Caco-2 (cell line): Measurements from ENCODE around the gene MBD5. TPM values are rescaled to one million over a fixed set of nuclear protein-coding genes. Genes with fewer than 3 reads are reported as not detected.
A peak's percentile ranks its signal among the peaks of the same experiment; 100 is the strongest.

Source experiments
- BruUV-seq: library from RNA; stranded (reverse); fragments of 400-500 nt; replicated peaks from 2 replicates; lab custom pipeline; 2021; lab: Mats Ljungman, UMichigan
- CTCF ChIA-PET: fragments of 300-600 bp; sonication (Branson Sonifier 250); formaldehyde crosslinking; loops from one replicate; lab custom pipeline; 2022; ENCODE audit warnings: antibody characterized with exemption; lab: Charles Lee
- POLR2A ChIA-PET: fragments of 300-600 bp; sonication (Branson Sonifier 250); formaldehyde crosslinking; loops from one replicate; lab custom pipeline; 2022; ENCODE audit warnings: antibody characterized with exemption; lab: Charles Lee
- DNase-seq, 2 experiments: peaks; one replicate each; pipeline versions ENCODE4 v3.0.0 to v3.0.0-alpha.2; 2020 to 2022
- H3K27me3 ChIP-seq: replicated peaks from 2 replicates; pipeline ENCODE4 v1.6.0; 2011; ENCODE audit warnings: low read length; ENCODE audit not compliant: control insufficient read depth, insufficient read depth
- H3K36me3 ChIP-seq: 2 replicates; pipeline ENCODE4 v1.5.1; 2011; ENCODE audit warnings: low read length; ENCODE audit not compliant: control insufficient read depth, insufficient read depth
- H3K4me1 ChIP-seq: fragments of 250-450 bp; sonication (Bioruptor Pico); 2 replicates; pipeline ENCODE4 v1.5.1; 2020; ENCODE audit warnings: mild to moderate bottlenecking
- H3K4me3 ChIP-seq: 2 replicates; pipeline ENCODE4 v1.5.1; 2011; ENCODE audit warnings: low read depth, mild to moderate bottlenecking, control low read depth, low read length
- H3K9me3 ChIP-seq: fragments of 250-450 bp; sonication (Bioruptor Pico); 2 replicates; pipeline ENCODE4 v1.5.1; 2020; ENCODE audit warnings: mild to moderate bottlenecking, moderate library complexity
- H3K27ac Mint-ChIP-seq: one replicate; pipeline ENCODE4 v1.8.0; 2022; ENCODE audit warnings: mixed read lengths; ENCODE audit not compliant: unreplicated experiment
- H3K27me3 Mint-ChIP-seq: one replicate; pipeline ENCODE4 v1.8.0; 2022; ENCODE audit warnings: mixed read lengths; ENCODE audit not compliant: insufficient read depth, unreplicated experiment
- H3K36me3 Mint-ChIP-seq: one replicate; pipeline ENCODE4 v1.8.0; 2022; ENCODE audit warnings: mild to moderate bottlenecking, mixed read lengths; ENCODE audit not compliant: insufficient read depth, unreplicated experiment
- H3K4me1 Mint-ChIP-seq: one replicate; pipeline ENCODE4 v1.8.0; 2022; ENCODE audit warnings: low read depth, mixed read lengths; ENCODE audit not compliant: unreplicated experiment
- H3K4me3 Mint-ChIP-seq: one replicate; pipeline ENCODE4 v1.8.0; 2022; ENCODE audit warnings: mild to moderate bottlenecking, moderate library complexity, mixed read lengths; ENCODE audit not compliant: unreplicated experiment
- H3K9me3 Mint-ChIP-seq: one replicate; pipeline ENCODE4 v1.8.0; 2022; ENCODE audit warnings: mixed read lengths; ENCODE audit not compliant: unreplicated experiment
- intact Hi-C: fragments of 100-400 bp; cut with micrococcal nuclease; formaldehyde crosslinking; loops from one replicate; pipeline ENCODE4 v1.10.0; 2022; ENCODE audit not compliant: unreplicated experiment
- total RNA-seq: library from RNA; stranded (reverse); gene quantifications from 2 replicates; pipeline ENCODE4 v1.2.3, GENCODE V29; 2022
- TF ChIP-seq, protein P1 (sequence below), 2 experiments: fragments of 200-600 bp in 1 of 2; IDR thresholded peaks; 1 replicate in 1 of 2; 2 replicates in 1 of 2; pipeline versions ENCODE4 v1.5.1 to v1.8.0; 2011 to 2022; ENCODE audit warnings: antibody characterized with exemption in 1 of 2, control low read depth in 1 of 2, inconsistent platforms in 1 of 2, low read depth in 1 of 2, low read length in 1 of 2, mild to moderate bottlenecking in 1 of 2, moderate library complexity in 1 of 2; ENCODE audit not compliant: insufficient read depth in 1 of 2, severe bottlenecking in 1 of 2, unreplicated experiment in 1 of 2

Gene MBD5
- total RNA-seq, 1 experiment from 2014 or later = 23.7 TPM

DNA sequence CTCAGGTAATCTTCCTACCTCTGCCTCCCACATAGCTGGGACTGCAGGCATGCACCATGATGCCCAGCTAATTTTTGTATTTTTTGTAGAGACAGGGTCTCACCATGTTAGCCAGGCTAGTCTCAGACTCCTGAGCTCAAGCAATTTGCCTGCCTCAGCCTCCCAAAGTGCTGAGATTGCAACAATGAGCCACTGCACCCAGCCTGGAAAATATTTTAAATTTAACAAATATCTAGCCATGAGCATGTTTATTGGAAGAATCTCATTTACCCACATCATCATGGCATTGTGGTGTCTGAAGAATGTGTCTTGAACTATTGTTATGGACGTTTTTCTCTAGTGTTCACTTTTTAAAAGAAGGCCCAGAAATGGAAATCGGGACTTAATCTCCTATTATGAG is 231.8 kb downstream of the MBD5 start:
- Histone ChIP-seq H3K4me1 (no peaks in the 10 kb centered on the region), H3K9me3 (peaks cover 27% of the 10 kb centered on the region), H3K4me3 (no peak overlapping the region), H3K36me3 (no peaks in the 10 kb centered on the region), H3K27me3 (no peaks in the 10 kb centered on the region)
- Mint-ChIP-seq H3K4me1 (no peaks in the 10 kb centered on the region), H3K4me3 (no peak overlapping the region), H3K27me3 (no peaks in the 10 kb centered on the region), H3K36me3 (peaks cover 5% of the 10 kb centered on the region), H3K27ac (no peak overlapping the region), H3K9me3 (peaks cover 19% of the 10 kb centered on the region)
- no peak for DNase-seq
- TF ChIP-seq, protein P1, sequence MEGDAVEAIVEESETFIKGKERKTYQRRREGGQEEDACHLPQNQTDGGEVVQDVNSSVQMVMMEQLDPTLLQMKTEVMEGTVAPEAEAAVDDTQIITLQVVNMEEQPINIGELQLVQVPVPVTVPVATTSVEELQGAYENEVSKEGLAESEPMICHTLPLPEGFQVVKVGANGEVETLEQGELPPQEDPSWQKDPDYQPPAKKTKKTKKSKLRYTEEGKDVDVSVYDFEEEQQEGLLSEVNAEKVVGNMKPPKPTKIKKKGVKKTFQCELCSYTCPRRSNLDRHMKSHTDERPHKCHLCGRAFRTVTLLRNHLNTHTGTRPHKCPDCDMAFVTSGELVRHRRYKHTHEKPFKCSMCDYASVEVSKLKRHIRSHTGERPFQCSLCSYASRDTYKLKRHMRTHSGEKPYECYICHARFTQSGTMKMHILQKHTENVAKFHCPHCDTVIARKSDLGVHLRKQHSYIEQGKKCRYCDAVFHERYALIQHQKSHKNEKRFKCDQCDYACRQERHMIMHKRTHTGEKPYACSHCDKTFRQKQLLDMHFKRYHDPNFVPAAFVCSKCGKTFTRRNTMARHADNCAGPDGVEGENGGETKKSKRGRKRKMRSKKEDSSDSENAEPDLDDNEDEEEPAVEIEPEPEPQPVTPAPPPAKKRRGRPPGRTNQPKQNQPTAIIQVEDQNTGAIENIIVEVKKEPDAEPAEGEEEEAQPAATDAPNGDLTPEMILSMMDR (IDR thresholded peaks at IDR 0.05; ENCODE audit: insufficient read depth in 1 of 2, low read depth in 1 of 2, low read length in 1 of 2, severe bottlenecking in 1 of 2, unreplicated experiment in 1 of 2) = no peak
- intact Hi-C loops = no loop called here
- CTCF ChIA-PET = no interaction called here
- BruUV-seq = no TSS peak
- POLR2A ChIA-PET = no interaction called here

DNA sequence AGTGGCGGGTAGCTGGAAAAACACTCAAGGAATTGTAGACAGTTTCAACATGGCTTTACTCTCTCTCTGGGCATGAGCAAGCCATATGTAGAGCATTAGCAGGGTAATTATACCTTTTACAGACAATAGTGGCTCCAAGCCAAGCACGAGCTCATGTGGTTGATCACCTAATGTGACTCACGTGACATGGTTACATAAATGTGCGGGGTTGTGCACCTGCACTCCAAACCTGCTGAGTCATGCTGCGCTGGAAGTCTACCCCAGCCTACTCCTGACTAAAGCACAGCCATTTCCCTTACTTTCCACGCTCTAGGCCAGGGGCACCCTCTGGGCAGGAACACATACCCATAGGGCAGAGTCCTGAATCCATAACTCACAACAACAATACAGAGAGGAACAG is 232.8 kb downstream of the MBD5 start:
- peaks cover 20% of the 10 kb centered on the region for H3K9me3 Mint-ChIP-seq
- Histone ChIP-seq H3K27me3 (no peaks in the 10 kb centered on the region), H3K4me3 (no peak overlapping the region), H3K4me1 (no peaks in the 10 kb centered on the region), H3K36me3 (no peaks in the 10 kb centered on the region), H3K9me3 (peaks cover 29% of the 10 kb centered on the region)
- H3K27me3 Mint-ChIP-seq = no peaks in the 10 kb centered on the region
- ChIA-PET POLR2A (no interaction called here), CTCF (no interaction called here)
- TF ChIP-seq, protein P1 (IDR thresholded peaks at IDR 0.05; ENCODE audit: insufficient read depth in 1 of 2, low read depth in 1 of 2, low read length in 1 of 2, severe bottlenecking in 1 of 2, unreplicated experiment in 1 of 2) = no peak
- H3K4me3 Mint-ChIP-seq = no peak overlapping the region
- H3K27ac Mint-ChIP-seq = no peak overlapping the region
- intact Hi-C loops = no loop called here
- peaks cover 5% of the 10 kb centered on the region for H3K36me3 Mint-ChIP-seq
- no TSS peak for BruUV-seq
- peak in 1 of 2 experiments; percentile 14 for DNase-seq
- H3K4me1 Mint-ChIP-seq = no peaks in the 10 kb centered on the region

GRCh38 chr2:148255929-148256328 is 235.0 kb downstream of the MBD5 start:
- no peak overlapping the region for H3K27ac Mint-ChIP-seq
- intact Hi-C loops = no loop called here
- peaks cover 5% of the 10 kb centered on the region for H3K36me3 Mint-ChIP-seq
- DNase-seq = no peak
- no peaks in the 10 kb centered on the region for H3K27me3 Mint-ChIP-seq
- ChIA-PET CTCF (no interaction called here), POLR2A (no interaction called here)
- BruUV-seq = no TSS peak
- Histone ChIP-seq H3K4me1 (no peaks in the 10 kb centered on the region), H3K9me3 (peaks cover 40% of the 10 kb centered on the region), H3K4me3 (no peak overlapping the region), H3K27me3 (no peaks in the 10 kb centered on the region), H3K36me3 (no peaks in the 10 kb centered on the region)
- no peak overlapping the region for H3K4me3 Mint-ChIP-seq
- TF ChIP-seq, protein P1 (IDR thresholded peaks at IDR 0.05; ENCODE audit: insufficient read depth in 1 of 2, low read depth in 1 of 2, low read length in 1 of 2, severe bottlenecking in 1 of 2, unreplicated experiment in 1 of 2) = no peak
- H3K4me1 Mint-ChIP-seq = no peaks in the 10 kb centered on the region
- H3K9me3 Mint-ChIP-seq = peaks cover 40% of the 10 kb centered on the region
